Measurements from ENCODE around the gene PRKCH. TPM values are rescaled to one million over a fixed set of nuclear protein-coding genes. Genes with fewer than 3 reads are reported as not detected.

The PRKCH gene
- total and polyA plus RNA-seq, 2 of the 13 experiments (the other 11 are each of a cell fraction or from before 2014, with no cell fraction given) = 0.48 to 1.3 TPM

DNA sequence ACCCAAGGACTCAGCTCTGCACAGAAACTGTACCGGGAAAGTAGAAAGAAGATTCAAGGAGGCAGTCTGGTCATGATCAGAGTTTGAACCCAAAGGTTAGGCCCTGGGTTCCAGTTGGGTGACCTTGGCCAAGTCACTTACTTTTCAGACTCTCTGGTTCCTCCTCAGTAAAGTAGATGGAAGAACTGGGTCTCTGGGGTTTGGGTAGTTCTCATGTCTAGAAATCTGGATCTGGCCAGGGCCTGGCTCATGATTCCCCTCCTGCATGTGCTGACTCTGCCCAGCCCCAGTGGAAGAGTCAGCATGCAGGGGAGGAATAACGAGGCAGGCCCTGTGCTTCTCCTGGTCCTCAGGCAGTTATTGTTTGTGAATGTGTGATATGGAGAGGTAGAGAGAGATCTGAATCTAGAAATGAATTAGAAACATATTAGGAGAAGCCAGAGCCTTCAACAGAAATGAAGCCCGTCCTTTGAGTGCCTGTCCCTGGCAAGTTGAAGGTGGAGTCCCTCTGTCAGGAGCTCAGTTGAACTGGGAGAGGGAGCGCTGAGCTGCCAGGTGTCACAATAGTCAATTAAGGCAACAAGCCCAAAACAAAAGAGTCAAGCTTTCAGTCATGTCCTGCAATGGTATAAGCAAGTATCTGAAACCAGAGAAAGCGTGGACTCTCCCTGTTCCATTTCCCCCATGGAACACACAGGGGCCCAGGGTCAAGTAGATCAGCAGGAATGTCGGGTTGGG lies 242.7 kb downstream of the PRKCH start:
- no peak for FAIRE-seq
- Histone ChIP-seq H3K36me3 (replicated peaks in 1 of 2; ENCODE audit: control insufficient read depth in 1 of 2, insufficient read depth in 2 of 2, low read length in 2 of 2) (no peaks in the 10 kb centered on the region), H3K27ac (ENCODE audit: extremely low read length, insufficient read depth, low read length) (peak overlapping the region; percentile 19), H3K79me2 (ENCODE audit: insufficient read depth, low read length) (no peaks in the 10 kb centered on the region), H3K9me3 (ENCODE audit: low read length) (no peaks in the 10 kb centered on the region), H3K9ac (ENCODE audit: insufficient read depth, low read depth, low read length) (no peak overlapping the region), H3K4me2 (ENCODE audit: low read depth, low read length) (no peak overlapping the region), H2AFZ (ENCODE audit: low read length) (no peak overlapping the region), H3K27me3 (ENCODE audit: control insufficient read depth in 1 of 2, insufficient read depth in 2 of 2, low read length in 2 of 2) (no peaks in the 10 kb centered on the region), H3K4me3 (replicated peaks in 1 of 3; ENCODE audit: insufficient read depth in 1 of 3, low read depth in 2 of 3, low read length in 3 of 3) (no peak overlapping the region), H4K20me1 (ENCODE audit: insufficient read depth, low read length) (no peaks in the 10 kb centered on the region), H3K4me1 (ENCODE audit: insufficient read depth, low read length) (peaks cover 92% of the 10 kb centered on the region)
- POLR2A ChIA-PET = interaction anchor here (1.0 to 4.4 kb wide), 3 partner anchors 11 to 151 kb away, joined by 3 to 49 read pairs (median 5); no protein-coding TSS in a partner anchor
- BruUV-seq (replicated peaks) = no TSS peak
- DNase-seq (ENCODE audit: low spot score) = no peak
- ATAC-seq = no peak
- in situ Hi-C loops (cut with HindIII; ENCODE audit: extremely low pct_ligation_motif_present, low pct_unique_long_range_greater_than_20kb) (loop anchor here (5.0 kb wide), 2 partner anchors 92 to 133 kb away; partner anchors contain the start of gene HIF1A), intact Hi-C loops (cut with micrococcal nuclease; ENCODE audit: unreplicated experiment) (loop anchor here (5.0 kb wide), 2 partner anchors 102 to 148 kb away; no protein-coding TSS in a partner anchor)
- TF ChIP-seq DNMT3B (CRISPR knock-in tag; conservative IDR thresholded peaks at IDR 0.05) (no peak), RELA (CRISPR knock-in tag; IDR thresholded peaks at IDR 0.05) (no peak), ZNF564 (CRISPR knock-in tag; IDR thresholded peaks at IDR 0.05) (no peak), ZNF224 (CRISPR knock-in tag; IDR thresholded peaks at IDR 0.05) (no peak)
- WGBS (ENCODE audit: low lambda C conversion rate) = 94% methylated on average over 6 of the region's 6 CpGs
- CTCF ChIA-PET (ENCODE audit: low intra/inter-chr PET ratio, low total read pairs) = no interaction called here

DNA sequence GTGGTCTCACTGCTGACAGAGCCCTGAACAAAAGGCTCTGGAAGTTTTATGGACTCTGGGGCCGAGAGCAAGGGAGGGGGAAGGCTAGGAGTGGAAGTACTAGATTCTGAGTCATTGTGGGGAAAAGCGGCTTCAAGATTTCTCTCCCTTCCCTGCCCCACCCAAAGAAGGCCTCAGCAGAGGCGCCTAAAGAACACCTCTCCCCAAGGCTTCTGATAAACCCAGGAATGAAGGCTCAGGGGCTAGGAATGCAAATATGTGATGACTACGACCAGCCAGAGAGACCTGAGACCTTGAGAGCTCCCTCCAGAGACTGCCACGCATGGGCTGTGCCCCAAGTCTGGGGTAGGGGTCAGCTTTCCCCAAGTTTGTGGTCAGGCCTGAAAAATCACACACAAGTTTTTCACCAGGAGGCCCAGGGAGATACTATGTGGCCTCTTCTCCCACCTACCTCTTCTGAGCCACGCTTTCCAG lies 243.3 kb downstream of the PRKCH start:
- WGBS (ENCODE audit: low lambda C conversion rate) = 63% methylated on average over 5 of the region's 6 CpGs
- ChIA-PET POLR2A (interaction anchor here (1.0 kb wide), 1 partner anchor 44 kb away, joined by 3 read pairs; no protein-coding TSS in a partner anchor), CTCF (ENCODE audit: low intra/inter-chr PET ratio, low total read pairs) (no interaction called here)
- intact Hi-C loops (cut with micrococcal nuclease; ENCODE audit: unreplicated experiment) = loop anchor here (5.0 kb wide), 2 partner anchors 102 to 148 kb away; no protein-coding TSS in a partner anchor
- Histone ChIP-seq H3K4me2 (ENCODE audit: low read depth, low read length) (no peak overlapping the region), H3K9ac (ENCODE audit: insufficient read depth, low read depth, low read length) (no peak overlapping the region), H3K27me3 (ENCODE audit: control insufficient read depth in 1 of 2, insufficient read depth in 2 of 2, low read length in 2 of 2) (no peaks in the 10 kb centered on the region), H4K20me1 (ENCODE audit: insufficient read depth, low read length) (no peaks in the 10 kb centered on the region), H3K4me1 (ENCODE audit: insufficient read depth, low read length) (peaks cover 93% of the 10 kb centered on the region), H3K9me3 (ENCODE audit: low read length) (no peaks in the 10 kb centered on the region), H3K4me3 (replicated peaks in 1 of 3; ENCODE audit: insufficient read depth in 1 of 3, low read depth in 2 of 3, low read length in 3 of 3) (no peak overlapping the region), H3K79me2 (ENCODE audit: insufficient read depth, low read length) (no peaks in the 10 kb centered on the region), H3K36me3 (replicated peaks in 1 of 2; ENCODE audit: control insufficient read depth in 1 of 2, insufficient read depth in 2 of 2, low read length in 2 of 2) (no peaks in the 10 kb centered on the region), H3K27ac (ENCODE audit: extremely low read length, insufficient read depth, low read length) (peak overlapping the region; percentile 19), H2AFZ (ENCODE audit: low read length) (no peak overlapping the region)
- FAIRE-seq (no peak), DNase-seq (ENCODE audit: low spot score) (peak; percentile 44), ATAC-seq (no peak)
- no TSS peak for BruUV-seq (replicated peaks)
- in situ Hi-C loops (cut with HindIII; ENCODE audit: extremely low pct_ligation_motif_present, low pct_unique_long_range_greater_than_20kb) = loop anchor here (5.0 kb wide), 2 partner anchors 92 to 133 kb away; partner anchors contain the start of gene HIF1A
- TF ChIP-seq FOSL2 (CRISPR knock-in tag; IDR thresholded peaks at IDR 0.05) (peak; percentile 36; the same call in 1 of the 2 replicates), ASH2L (IDR thresholded peaks at IDR 0.05; ENCODE audit: insufficient read length, low read depth, low read length) (no peak), TEAD3 (CRISPR knock-in tag; optimal IDR thresholded peaks at IDR 0.05; ENCODE audit: borderline replicate concordance) (peak; percentile 46), ZNF335 (CRISPR knock-in tag; IDR thresholded peaks at IDR 0.05) (peak; percentile 50; the same call in 1 of the 2 replicates)
- TF ChIP-seq, protein P1, sequence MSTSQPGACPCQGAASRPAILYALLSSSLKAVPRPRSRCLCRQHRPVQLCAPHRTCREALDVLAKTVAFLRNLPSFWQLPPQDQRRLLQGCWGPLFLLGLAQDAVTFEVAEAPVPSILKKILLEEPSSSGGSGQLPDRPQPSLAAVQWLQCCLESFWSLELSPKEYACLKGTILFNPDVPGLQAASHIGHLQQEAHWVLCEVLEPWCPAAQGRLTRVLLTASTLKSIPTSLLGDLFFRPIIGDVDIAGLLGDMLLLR (CRISPR knock-in tag; IDR thresholded peaks at IDR 0.05) = no peak
- TF ChIP-seq, protein P2, sequence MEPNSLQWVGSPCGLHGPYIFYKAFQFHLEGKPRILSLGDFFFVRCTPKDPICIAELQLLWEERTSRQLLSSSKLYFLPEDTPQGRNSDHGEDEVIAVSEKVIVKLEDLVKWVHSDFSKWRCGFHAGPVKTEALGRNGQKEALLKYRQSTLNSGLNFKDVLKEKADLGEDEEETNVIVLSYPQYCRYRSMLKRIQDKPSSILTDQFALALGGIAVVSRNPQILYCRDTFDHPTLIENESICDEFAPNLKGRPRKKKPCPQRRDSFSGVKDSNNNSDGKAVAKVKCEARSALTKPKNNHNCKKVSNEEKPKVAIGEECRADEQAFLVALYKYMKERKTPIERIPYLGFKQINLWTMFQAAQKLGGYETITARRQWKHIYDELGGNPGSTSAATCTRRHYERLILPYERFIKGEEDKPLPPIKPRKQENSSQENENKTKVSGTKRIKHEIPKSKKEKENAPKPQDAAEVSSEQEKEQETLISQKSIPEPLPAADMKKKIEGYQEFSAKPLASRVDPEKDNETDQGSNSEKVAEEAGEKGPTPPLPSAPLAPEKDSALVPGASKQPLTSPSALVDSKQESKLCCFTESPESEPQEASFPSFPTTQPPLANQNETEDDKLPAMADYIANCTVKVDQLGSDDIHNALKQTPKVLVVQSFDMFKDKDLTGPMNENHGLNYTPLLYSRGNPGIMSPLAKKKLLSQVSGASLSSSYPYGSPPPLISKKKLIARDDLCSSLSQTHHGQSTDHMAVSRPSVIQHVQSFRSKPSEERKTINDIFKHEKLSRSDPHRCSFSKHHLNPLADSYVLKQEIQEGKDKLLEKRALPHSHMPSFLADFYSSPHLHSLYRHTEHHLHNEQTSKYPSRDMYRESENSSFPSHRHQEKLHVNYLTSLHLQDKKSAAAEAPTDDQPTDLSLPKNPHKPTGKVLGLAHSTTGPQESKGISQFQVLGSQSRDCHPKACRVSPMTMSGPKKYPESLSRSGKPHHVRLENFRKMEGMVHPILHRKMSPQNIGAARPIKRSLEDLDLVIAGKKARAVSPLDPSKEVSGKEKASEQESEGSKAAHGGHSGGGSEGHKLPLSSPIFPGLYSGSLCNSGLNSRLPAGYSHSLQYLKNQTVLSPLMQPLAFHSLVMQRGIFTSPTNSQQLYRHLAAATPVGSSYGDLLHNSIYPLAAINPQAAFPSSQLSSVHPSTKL (CRISPR knock-in tag; IDR thresholded peaks at IDR 0.05) = 0 out of 2 replicates have a peak, but pooled peaks have one; percentile 10
